ENCODE results near the gene CARD19.

Gene CARD19

GRCh38 chr9:93052791-93053540, 43.1 kb upstream of the CARD19 start:
- TF ChIP-seq CTCF (IDR thresholded peaks at IDR 0.05; ENCODE audit: control extremely low read depth, extremely low read depth, low read depth, missing control alignments): no peak
- DNase-seq (ENCODE audit: extremely low spot score): no peak
- CTCF ChIA-PET: interaction anchor here (1.0 to 1.1 kb wide), 2 partner anchors 12 to 56 kb away, joined by 3 read pairs; no protein-coding TSS in a partner anchor

GRCh38 chr9:93053781-93054331, 42.2 kb upstream of the CARD19 start:
- CTCF ChIA-PET: interaction anchor here (1.0 to 1.1 kb wide), 2 partner anchors 11 to 55 kb away, joined by 3 read pairs; no protein-coding TSS in a partner anchor
- POLR2A ChIA-PET: interaction anchor here (0.7 kb wide), 1 partner anchor 50 kb away, joined by 3 read pairs; no protein-coding TSS in a partner anchor
- no peak for DNase-seq (ENCODE audit: extremely low spot score)
- TF ChIP-seq CTCF (IDR thresholded peaks at IDR 0.05; ENCODE audit: control extremely low read depth, extremely low read depth, low read depth, missing control alignments): no peak

More at GRCh38 chr9:93052791-93053540, 43.1 kb upstream of the CARD19 start:
- POLR2A ChIA-PET: interaction anchor here (1.3 kb wide), 1 partner anchor 15 kb away, joined by 3 read pairs; no protein-coding TSS in a partner anchor

GRCh38 chr9:93054758-93055704, 41.0 kb upstream of the CARD19 start:
- no peak for DNase-seq (ENCODE audit: extremely low spot score)
- TF ChIP-seq CTCF (IDR thresholded peaks at IDR 0.05; ENCODE audit: control extremely low read depth, extremely low read depth, low read depth, missing control alignments): no peak
- POLR2A ChIA-PET: interaction anchor here (0.6 to 0.7 kb wide), 2 partner anchors 51 to 298 kb away, joined by 3 to 7 read pairs; no protein-coding TSS in a partner anchor
- CTCF ChIA-PET: interaction anchor here (1.7 kb wide), 1 partner anchor 10 kb away, joined by 4 read pairs; no protein-coding TSS in a partner anchor

- ChIA-PET CTCF (interaction anchor here (0.8 to 1.8 kb wide), 3 partner anchors 9 to 54 kb away, joined by 3 to 6 read pairs (median 5); no protein-coding TSS in a partner anchor), POLR2A (no interaction called here)
- no peak for TF ChIP-seq CTCF (IDR thresholded peaks at IDR 0.05; ENCODE audit: control extremely low read depth, extremely low read depth, low read depth, missing control alignments)
- DNase-seq (ENCODE audit: extremely low spot score): no peak
These were observed 38.8 kb upstream of the CARD19 start for GRCh38 chr9:93057042-93057702.

- ChIA-PET CTCF (interaction anchor here (0.8 to 1.8 kb wide), 3 partner anchors 8 to 55 kb away, joined by 3 to 6 read pairs (median 5); no protein-coding TSS in a partner anchor), POLR2A (no interaction called here)
- TF ChIP-seq CTCF (IDR thresholded peaks at IDR 0.05; ENCODE audit: control extremely low read depth, extremely low read depth, low read depth, missing control alignments): no peak
- no peak for DNase-seq (ENCODE audit: extremely low spot score)
These were observed 38.2 kb upstream of the CARD19 start for GRCh38 chr9:93057703-93058354.
